Fibroblast of skin of left biceps (primary cell): ENCODE results near the gene SAP30BP.

Experiments used
- DNase-seq, 2 experiments: peaks; one replicate each; pipeline ENCODE4 v3.0.0-alpha.2; 2013; ENCODE audit warnings: low read depth in 2 of 2

Gene SAP30BP

GRCh38 chr17:75757086-75757681 lies 90.0 kb downstream of the SAP30BP start:
- DNase-seq, result no peak
